ENCODE results near the gene PNLIPRP2.

The PNLIPRP2 gene

DNA sequence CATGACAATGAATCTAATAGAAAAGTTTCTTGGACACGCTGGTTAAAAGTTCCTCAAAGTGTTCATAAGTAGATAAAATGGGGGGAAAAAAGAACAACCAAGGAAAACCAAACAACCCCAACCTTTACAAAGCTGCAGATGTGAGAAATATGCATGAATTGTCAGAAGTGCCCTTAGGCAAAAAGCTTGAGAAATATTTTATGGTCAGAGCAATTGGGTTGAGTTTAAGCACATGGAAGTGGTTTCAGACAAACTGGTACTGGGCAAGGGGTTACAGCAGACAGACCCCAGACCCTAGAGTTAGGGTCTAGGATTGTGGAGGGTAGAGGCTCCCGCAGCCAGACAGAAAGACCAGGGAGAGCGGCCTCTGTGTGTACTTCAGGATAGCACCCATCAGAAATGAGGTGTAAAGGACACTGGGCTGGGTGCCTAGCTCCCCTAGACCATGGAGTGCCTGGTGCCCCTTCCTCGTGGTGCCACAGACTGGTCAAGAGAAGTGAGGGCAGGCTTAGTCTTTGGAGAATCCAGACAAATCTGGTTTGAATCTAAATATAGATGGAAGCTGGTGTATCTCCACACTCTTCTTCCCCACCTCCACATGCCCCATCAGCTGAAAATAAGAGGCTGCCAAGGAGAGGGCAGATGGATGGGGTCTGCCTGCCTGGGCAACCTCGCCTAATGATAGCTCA, 37.3 kb downstream of the PNLIPRP2 start:
- no peak for DNase-seq

GRCh38 chr10:116659049-116659670, 38.4 kb downstream of the PNLIPRP2 start:
- DNase-seq: no peak

GRCh38 chr10:116660860-116661259, 40.1 kb downstream of the PNLIPRP2 start:
- no peak for DNase-seq

DNA sequence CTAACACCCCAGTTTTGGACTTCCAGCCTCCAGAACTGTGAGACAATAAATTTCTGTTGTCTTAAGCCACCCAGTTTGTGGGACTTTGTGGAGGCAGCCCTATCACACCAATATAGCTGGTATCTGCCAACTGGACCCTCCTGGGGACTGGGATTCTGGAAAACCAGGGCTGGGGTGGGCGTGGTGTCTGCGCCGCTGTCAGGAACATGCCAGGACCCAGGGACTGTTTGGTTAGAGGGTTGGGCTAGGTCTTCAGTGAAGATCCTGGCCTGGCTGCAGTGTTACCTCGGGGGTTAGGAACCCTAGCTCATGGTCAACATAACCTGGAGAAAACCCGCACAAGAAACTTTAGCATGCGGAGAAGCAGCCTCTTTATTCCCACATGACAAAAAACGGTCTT, 42.6 kb downstream of the PNLIPRP2 start:
- no peak for DNase-seq

DNA sequence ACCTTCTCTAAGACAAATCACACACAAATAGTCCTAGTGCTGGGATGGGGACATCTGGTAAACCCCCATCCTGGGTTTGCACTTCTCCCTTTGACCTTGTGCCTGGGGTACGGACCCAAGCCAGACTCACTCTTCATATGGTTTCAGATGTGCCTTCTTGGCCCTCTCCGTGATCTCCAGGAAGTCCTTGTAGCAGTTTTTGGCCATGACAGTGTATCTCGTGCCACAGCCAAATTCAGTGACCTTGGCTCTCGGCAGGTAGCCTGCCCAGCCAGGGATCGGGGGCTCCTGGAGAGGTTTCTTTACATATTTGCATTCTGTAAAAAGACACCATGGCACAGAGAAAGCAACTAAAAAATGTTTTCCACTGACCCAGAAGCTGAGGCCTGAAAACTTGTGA, 43.9 kb downstream of the PNLIPRP2 start:
- no peak for DNase-seq

- no peak for DNase-seq
Measured at GRCh38 chr10:116665541-116666125, 44.9 kb downstream of the PNLIPRP2 start.

DNA sequence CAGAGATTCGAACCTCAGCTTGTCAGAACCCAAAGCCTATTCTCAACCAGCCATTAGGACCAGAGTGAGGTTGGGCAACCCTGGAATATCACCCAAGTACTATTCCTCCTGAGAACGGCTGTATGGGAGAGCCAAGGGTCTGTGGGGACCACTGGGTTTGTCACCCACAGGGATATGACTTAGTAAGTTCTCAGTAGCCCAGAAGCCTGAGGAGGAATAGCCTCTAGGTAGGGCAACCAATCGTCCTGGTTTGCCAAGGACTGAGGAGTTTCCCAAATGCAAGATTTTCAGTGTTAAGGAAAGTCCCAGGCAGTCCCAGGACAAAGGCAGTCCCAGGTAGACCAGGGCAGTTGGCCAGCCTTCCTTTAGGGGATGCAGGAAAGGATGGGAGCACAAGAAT, 46.7 kb downstream of the PNLIPRP2 start:
- no peak for DNase-seq

DNA sequence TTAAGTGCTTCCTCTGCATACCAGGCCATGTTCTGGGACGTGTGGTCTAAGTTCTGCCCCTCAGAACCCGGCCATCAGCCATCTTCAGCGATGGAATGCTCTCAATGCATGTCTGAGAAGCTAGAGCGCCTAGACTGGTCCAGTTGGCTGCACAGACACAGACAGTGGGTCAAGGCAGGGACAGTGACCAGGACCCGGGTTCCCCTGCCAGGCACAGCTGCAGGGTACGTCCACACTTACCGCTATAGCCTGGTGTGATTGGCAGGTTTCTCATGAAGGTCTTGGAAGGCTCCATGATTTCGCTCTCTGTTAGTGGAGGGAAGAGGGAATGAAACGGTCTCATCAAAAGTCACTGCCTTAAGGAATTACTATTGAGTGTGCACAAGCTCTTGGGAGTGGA, 47.3 kb downstream of the PNLIPRP2 start:
- DNase-seq: no peak

GRCh38 chr10:116668446-116668845, 47.7 kb downstream of the PNLIPRP2 start:
- no peak for DNase-seq

GRCh38 chr10:116669080-116669479, 48.3 kb downstream of the PNLIPRP2 start:
- no peak for DNase-seq

- no peak for DNase-seq
Measured at GRCh38 chr10:116669832-116670644, 49.3 kb downstream of the PNLIPRP2 start.

DNA sequence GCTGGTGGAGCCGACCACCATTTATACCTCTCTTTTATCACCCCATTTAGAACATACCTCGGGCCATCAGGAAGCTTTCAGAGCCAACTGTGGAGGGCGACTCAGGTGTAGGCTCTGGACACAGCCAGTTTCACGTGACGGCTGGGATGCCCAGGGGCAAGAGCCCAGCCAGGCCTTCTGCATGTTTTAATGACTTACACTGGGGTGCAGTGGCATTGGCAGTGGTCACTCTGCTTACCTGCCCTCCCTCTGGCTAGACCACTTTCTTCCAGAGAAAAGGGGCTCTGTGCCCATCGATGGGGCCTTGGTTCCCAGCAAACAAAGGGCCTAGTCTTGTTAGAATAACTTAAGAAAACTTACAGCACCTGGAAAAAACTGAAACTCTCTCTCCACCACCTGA, 50.0 kb downstream of the PNLIPRP2 start:
- no peak for DNase-seq

DNA sequence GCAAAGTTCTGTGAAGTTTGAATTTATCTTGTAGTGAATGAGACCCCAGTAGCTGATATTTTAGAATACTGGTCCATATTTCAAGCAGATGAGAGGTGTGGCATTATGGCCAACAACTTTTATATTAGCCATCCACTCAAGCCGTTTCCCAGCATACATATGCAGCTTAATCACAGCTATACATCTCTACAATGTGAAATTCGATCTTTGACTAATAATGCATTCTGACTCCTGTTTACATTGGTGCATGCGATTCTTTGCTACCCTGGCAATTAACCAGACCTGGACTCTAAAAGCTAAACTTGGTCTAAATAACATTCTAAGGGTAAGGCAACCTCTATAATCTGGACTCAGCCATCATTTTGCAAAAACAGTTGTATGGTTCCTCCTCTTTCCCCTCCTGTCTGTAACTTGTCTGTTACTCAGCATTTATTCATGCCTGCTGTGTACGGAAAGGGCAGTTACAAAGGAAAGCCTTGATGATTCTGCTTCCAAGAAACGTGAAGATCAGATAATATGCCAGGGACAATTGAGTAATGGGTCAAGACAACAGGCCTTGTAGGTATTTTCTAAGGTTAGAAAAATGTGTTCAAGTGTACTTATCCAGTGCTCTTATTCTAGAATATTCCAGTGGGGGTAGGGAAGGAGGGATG, 50.6 kb downstream of the PNLIPRP2 start:
- no peak for DNase-seq

GRCh38 chr10:116672891-116673290, 52.1 kb downstream of the PNLIPRP2 start:
- DNase-seq: no peak

GRCh38 chr10:116673866-116674265, 53.1 kb downstream of the PNLIPRP2 start:
- DNase-seq: no peak

DNA sequence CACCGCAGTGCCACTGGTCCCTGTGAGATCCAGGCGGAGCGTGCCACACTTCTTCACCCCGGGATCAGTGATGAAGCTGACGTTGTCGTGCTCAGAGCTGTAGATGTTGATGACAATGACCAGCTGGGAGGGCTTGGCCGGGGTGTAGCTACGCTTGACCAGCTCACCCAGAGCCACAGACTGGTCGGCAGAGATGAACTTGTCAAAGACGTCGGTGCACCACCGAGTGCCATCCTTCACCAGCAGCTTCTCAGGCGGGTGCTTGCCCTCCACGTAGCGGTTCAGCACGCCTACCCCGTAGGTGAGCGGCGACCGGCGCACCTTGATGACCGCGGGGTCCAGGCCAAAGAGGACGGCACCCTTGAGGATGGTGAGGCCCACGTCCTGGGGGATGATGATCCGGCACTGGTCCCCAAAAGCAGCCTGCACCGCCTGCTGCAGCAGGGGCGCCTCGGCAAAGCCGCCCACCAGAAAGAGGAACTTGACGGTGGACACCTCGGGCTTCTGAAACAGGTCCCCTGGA, 54.2 kb downstream of the PNLIPRP2 start:
- no peak for DNase-seq

DNA sequence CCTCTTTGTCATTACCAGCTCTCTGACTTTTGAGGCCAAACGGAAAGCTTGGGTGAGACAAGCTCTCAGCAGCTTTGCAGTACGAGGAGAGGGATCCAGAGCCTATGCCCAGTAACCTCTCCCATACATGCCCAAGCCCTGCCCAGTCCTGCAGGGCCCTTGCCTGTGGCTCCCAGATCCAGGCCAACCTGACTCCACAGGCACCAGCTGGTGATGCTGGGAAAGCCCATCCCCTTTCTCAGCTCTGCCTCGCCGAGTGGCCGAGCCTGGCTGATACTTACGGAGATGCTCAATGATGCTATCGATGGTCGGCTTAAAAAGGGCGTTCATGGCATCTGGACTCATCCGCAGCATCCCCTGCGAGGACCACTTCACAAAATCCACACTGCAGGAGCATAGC, 55.4 kb downstream of the PNLIPRP2 start:
- no peak for DNase-seq

DNA sequence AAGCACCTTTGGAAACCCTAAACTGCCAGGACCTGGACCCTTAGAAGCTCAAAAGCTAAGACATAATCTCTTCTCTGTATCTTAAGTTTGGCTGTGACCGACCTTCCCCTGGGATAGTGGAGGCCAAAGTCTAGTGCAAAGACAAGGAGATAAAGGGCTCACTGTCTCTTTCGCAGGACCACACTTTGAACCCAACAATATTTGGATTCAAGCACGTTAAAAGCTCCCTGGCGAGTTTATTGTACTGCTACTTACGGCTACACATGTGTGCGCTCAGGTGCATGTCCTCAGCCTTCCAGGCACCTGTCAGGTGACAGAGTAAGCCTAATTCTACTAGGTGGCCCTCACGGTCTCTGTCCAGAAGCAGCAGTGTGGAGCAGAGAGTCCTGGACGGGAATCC, 55.9 kb downstream of the PNLIPRP2 start:
- no peak for DNase-seq

DNA sequence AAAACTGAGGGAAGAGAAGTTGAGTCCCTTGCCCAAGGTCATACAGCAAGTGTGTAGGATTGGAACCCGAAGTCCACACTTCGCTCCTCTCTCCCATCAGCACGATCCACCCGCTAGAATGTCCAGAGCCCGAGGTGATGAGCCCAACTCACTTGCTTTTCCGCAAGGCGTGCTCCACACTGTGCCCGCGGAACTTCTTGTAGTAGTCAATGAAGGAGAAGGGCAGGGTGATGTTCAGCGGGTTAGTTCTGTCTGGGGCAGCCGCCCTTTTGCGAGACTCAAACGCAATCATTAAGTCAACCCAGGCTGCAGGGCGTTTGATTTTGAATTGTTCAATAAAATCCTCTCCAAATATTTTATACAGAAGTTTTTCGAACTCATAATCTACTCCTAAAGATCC, 58.6 kb downstream of the PNLIPRP2 start:
- DNase-seq: no peak

DNA sequence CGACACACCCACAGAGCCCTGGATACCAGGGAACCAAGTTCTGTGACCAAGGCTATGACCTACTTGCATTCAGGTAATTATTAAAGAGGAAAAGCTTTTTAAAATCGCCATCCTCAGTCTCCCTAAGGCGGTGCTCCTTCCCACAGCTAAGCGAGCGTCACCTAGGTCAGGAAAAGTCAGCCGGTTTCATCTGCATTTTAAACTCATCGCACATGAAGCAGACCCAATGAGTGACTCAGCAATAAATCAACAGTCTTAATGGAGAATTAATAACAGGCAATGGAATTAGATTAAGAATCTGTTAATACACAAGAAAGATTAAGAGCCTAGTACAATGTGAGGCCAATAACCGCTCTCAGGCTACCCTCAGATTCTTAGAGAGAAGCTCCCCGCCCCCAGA, 62.4 kb downstream of the PNLIPRP2 start:
- no peak for DNase-seq

GRCh38 chr10:116683821-116684220, 63.1 kb downstream of the PNLIPRP2 start:
- DNase-seq: no peak

DNA sequence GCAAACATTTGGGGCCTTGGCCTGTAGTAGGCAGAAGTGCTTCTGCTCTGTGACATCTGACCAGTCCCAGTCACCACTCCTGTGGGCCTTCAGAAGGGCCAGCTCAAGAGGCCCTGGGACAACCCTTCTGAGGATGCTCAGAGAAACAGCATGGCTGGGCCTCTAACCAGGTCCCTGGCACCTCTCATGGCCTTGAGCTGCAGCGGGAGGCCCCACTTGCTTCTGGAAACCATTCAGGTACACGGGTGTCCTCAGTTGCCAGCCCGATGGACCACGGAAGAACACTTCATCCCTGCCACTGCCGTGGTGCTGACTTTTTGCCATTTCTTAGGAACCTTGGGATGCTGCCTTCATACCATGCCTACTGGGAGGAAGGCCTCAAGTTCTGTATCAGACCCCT, 64.0 kb downstream of the PNLIPRP2 start:
- no peak for DNase-seq

- no peak for DNase-seq
Measured at GRCh38 chr10:116685807-116686206, 65.1 kb downstream of the PNLIPRP2 start.
